Left kidney (tissue), 2 donors: ENCODE measurements around the gene AKT1. TPM values are rescaled to one million over a fixed set of nuclear protein-coding genes. Genes with fewer than 3 reads are reported as not detected.
"Not testable (repeated sequence)": the region's sequence is repeated elsewhere in the genome, so short reads cannot be mapped to it uniquely, and the experiment has no call there.

Experiments used
- DNase-seq: peaks from one replicate; pipeline ENCODE4 v3.0.0-alpha.2; 2013
- polyA plus RNA-seq: library from polyadenylated mRNA; unstranded; fragments of 120-200 nt; gene quantifications from one replicate; pipeline ENCODE4 v1.2.1, GENCODE V29; 2013; ENCODE audit not compliant: insufficient read length

The AKT1 gene
- polyA plus RNA-seq, 1 donor, result 96.9 TPM

DNA sequence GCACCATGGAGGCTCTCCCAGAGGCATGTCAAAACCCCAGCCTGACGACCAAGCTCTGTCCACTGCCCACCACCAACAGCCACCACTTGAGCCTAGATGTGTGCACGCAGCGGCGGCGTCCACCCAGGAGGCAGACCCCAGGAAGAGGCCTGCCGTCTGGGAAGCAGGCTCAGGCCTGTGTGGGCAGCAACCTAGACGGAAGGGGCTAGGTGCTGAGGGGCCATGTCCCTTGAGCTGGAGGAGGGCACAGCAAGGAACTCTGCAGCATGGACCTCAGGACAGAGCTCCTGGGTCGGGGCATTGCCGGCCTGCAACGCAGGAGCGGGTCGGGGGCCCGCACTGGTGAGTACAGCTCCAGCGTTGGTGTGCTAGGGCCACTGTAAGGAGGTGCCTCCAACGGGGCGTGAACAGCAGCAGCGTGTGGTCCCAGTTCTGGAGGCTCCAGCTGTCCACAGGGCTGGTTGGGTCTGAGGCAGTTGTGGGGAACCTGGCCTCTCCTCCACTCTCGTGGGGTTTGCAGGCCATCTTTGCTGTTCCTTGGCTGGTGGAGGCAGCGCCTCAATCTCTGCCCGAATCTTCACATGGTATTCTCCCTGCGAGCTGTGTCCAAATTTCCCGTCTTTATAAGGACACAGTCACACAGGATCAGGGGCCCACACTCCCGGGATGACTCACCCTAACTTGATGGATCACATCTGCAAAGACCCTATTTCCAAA, 25.8 kb upstream of the AKT1 start:
- no peak for DNase-seq

DNA sequence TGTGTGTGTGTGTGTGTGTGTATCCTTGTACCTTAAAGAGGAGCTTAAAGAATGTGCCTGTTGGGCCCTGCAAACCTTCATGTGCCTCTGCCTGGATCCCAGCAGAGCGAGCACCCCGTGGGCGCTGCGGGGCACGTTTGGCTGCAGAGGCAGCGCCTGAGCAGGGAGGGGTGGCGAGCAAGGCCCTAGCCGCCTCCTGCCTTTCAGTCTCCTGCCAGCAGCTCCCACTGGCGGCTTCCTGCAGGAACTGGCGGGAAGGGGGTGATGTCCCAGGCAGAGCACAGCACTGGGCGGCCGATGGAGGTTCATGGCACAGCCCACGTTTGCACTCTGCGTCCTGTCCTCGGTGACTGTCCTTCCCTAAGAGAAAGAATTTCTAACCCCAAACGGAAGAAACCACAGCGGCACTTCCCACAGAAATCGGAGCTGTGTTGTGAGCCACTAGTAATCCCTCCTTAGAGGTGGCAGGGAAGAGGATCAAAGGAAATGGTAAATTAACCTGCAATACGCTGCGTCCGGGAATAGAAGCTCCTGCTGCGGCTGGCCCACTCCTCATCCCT, 25.2 kb upstream of the AKT1 start:
- no peak for DNase-seq

- DNase-seq, result no peak
These were observed 23.8 kb upstream of the AKT1 start for GRCh38 chr14:104819361-104819781.

DNA sequence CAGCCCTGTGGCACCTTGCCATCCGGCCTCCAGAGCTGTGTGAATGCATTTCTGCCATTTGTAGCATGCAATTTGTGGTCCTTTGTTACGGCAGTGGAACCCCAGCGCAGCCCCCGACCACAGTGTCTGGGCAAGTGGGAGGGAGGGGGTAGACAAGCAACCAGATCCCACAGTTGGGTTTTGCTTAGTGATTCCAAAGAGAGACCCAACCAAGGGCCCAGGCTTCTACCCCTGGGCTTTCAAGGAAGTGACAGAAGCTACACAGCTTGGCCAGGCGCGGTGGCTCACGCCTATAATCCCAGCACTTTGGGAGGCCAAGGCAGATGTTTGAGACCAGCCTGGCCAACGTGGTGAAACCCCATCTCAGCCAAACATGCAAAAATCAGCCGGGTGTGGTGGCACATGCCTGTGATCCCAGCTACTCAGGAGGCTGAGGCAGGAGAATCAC, 23.2 kb upstream of the AKT1 start:
- no peak for DNase-seq

DNA sequence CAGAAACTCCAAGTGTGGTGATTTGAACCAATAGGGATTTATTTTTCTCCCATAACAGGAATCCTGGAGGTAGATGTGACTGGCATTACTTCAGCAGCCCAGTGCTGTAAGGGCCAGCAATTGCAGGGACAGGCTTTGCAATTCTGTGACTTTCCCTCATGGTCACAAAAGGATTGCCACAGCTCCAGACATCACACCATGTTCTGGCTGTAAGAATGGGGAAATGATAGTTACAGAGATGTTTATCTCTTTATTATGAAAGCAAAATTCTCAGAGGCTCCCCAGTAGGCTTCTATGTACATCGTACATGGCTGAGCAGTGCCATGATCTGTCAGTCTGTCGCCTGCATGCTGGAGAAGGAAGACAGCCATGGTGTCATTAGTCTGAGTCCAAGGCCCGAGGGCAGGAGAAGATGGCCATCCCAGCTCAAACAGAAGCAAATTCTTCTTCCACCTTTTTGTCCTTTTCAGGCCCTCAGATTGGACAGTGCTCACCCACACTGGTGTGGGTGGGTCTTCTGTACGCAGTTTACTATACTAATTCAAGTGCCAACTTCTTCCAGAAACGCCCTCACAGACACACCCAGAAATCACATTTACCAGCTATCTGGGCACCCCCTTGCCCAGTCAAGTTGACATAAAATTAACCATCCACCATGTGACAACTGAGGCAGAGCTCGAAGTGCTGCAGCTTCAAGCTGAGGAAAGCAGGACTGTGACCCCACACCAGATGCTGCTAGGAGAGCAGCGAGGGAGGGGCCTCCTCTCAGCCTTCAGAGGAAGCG, 22.6 kb upstream of the AKT1 start:
- DNase-seq, result no peak

- DNase-seq, result no peak
These were observed 21.0 kb upstream of the AKT1 start for GRCh38 chr14:104816616-104816884.

GRCh38 chr14:104814701-104815100, 19.2 kb upstream of the AKT1 start:
- not testable (repeated sequence) for DNase-seq

DNA sequence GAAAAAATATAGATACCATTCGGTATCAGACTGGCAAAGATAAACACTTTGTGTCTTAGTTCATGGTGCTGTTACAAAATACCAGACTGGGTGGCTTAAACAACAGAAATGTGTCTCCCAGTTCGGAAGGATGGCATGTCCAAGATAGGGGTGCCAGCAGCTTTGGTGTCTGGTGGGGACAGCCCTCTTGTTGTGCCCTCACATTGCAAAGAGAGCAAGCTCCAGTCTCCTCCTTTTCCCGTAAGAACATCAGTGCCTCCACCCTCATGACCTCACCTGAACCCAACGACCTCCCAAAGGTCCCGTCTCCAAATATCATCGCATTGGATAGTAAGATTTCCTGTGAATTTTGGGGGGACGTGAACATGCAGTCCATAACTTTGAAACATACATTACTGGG, 17.7 kb upstream of the AKT1 start:
- no peak for DNase-seq

DNA sequence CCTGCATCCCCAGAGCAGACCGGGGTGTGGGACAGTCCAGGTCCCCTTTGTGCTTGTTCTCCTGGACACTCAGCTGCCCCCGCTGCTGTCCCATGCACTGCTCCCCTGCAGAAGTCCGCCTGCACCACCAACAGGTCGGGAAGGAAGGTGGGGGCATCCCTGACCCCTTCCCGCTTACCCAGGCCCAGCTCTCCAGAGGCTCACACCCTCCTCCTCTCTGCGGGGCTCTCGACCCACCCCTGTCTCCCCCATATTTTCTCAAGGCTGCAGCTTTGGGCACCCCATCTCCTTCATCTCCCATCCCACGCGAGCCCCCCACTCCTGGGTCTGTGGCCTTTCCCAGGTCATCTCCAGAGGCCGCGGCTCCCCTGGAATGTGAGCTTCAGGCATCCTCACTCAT, 14.8 kb upstream of the AKT1 start:
- no peak for DNase-seq

DNA sequence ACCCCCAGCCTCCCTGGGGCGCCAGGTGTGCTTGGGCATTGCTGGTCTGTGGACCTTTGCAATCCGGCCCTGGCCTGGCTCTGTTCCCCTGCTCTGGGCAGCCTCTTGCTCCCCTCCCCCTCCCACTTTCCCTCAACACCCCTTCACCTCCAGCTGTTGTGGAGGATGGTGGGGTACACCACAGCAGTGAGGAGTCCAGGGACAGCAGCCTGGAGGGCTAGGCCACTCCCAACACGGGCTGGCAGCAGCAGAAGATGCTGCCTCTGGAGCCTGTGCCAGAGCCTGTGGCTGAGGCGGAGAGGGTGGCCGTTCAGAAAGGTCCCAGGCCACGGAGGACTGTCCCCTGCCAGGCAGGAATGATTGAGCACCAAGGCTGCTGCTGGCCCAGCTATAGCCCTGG, 12.9 kb upstream of the AKT1 start:
- no peak for DNase-seq

- DNase-seq, result no peak
These were observed 11.3 kb upstream of the AKT1 start for GRCh38 chr14:104806625-104807465.

GRCh38 chr14:104805941-104806624, 10.5 kb upstream of the AKT1 start:
- DNase-seq, result no peak

GRCh38 chr14:104805326-104805678, 9.8 kb upstream of the AKT1 start:
- no peak for DNase-seq

GRCh38 chr14:104804481-104805325, 9.2 kb upstream of the AKT1 start:
- DNase-seq, result no peak

DNA sequence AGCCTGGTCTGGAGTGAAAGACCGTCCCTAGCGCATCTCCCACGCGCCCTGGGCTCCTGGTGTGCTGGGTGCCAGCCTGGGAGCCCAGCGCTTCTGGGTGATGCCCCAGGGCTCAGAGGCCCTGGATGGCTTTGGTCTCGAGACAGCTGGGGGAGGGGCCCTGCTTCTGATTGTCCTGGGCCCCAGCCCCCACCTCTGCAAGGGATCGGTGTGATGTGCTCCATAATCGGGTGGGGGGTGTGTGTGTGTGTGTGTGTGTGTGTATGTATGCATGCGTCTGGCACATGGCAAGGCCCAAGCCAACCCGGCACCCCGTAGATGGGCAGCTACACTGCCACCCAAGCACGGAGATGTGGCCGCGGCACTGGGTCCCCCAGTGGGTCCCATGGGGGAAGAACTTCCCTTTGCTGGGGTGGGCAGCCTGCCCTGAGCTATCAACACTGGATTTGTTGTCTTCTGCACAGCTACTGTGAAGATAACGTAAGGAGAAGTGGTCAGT, 8.4 kb upstream of the AKT1 start:
- DNase-seq, result no peak

- DNase-seq, result no peak
These were observed 7.8 kb upstream of the AKT1 start for GRCh38 chr14:104803280-104803911.

DNA sequence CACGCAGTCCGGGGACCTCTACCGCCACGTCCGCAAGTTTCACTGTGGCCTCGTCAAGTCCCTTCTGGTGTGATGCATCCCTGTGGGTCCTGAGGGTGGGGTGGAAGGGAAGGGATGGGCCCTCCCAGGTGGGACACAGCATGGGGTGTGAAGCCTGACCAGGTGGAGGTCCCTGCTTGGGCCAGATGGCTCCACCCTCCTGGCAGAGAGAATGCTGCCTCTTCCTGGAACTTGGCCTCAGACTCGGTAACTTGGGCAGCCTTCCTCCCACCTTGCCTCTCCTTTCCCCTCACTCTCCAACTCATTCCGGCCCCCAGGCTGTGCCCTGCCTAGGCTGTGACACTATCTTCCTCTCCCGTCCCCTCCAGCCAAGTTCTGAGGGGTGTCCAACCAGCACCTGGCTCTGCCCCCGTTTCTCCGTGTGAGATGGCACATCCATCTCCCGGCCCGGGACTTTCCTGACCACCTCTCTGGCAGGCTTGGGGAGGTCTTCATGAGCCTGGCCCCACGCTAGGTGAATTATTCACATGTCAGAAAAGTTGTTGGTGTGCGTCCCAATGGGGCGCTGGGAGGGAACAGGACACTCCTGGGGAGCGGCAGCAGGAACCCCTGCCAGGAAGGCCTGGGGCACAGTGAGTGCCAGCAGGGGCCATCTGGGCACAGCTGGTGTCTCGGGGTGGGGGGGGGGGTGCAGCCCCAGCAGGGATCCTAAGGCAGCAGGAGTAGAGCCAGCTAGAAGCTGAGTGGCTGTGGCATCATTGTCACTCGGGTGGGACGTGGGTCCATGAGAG, 7.0 kb upstream of the AKT1 start:
- no peak for DNase-seq

DNA sequence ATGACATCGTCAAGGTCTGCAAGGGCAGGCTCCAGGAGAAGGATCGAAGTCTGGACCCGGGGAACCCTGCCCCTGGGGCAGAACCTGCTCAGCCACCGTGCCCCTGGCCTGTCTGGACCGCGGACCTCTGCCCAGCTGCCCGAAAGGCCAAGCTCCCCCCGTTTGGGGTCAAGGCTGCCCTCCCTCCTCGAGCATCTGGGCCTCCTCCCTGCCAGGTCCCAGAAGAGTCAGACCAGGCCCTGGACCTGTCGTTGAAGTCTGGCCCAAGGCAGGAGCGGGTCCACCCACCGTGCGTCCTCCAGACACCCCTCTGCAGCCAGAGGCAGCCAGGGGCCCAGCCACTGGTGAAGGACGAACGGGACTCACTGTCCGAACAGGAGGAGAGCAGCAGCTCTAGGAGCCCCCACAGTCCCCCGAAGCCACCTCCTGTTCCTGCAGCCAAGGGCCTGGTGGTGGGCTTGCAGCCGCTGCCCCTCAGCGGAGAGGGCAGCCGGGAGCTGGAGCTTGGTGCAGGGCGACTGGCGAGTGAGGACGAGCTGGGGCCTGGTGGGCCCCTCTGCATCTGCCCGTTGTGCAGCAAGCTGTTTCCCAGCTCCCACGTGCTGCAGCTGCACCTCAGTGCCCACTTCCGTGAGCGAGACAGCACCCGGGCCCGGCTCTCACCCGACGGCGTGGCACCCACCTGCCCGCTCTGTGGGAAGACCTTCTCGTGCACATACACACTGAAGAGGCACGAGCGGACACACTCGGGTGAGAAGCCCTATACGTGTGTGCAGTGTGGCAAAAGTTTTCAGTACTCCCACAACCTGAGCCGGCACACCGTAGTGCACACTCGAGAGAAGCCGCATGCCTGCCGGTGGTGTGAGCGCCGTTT, 6.2 kb upstream of the AKT1 start:
- no peak for DNase-seq
